ENCODE measurements around the gene B4GALT2. TPM values are rescaled to one million over a fixed set of nuclear protein-coding genes. Genes with fewer than 3 reads are reported as not detected.

B4GALT2 gene
- total RNA-seq, 4 donors from 2014 or later: 22.3 to 30.3 (median 24.7) TPM

GRCh38 chr1:43932786-43933385 is 46.1 kb upstream of the B4GALT2 start:
- H3K36me3 ChIP-seq: no peaks in the 10 kb centered on the region
- H3K4me3 ChIP-seq (replicated peaks in 1 of 3): peak overlapping the region in 1 of 3 donors; percentile 23
- H3K27ac ChIP-seq: no peak overlapping the region
- DNase-seq: no peak
- 26 to 30% methylated on average over 8 of the region's 8 CpGs for WGBS, 2 donors
- intact Hi-C loops (cut with DNase I): loop anchor here (5.0 kb wide), 1 partner anchor 406 kb away; no protein-coding TSS in a partner anchor
- H3K9me3 ChIP-seq: no peaks in the 10 kb centered on the region
- H3K4me1 ChIP-seq: peaks cover 10 to 35% of the 10 kb centered on the region in 2 donors
- H3K27me3 ChIP-seq: no peaks in the 10 kb centered on the region
- TF ChIP-seq POLR2A (IDR thresholded peaks at IDR 0.05) (no peak), CTCF (IDR thresholded peaks at IDR 0.05) (no peak)

GRCh38 chr1:43933386-43934100 is 45.5 kb upstream of the B4GALT2 start, which contains the start of gene ARTN:
ARTN (plus strand) TSS chr1:43933801; CDS start chr1:43935657, 1,856 bp downstream.
- peaks cover 10 to 35% of the 10 kb centered on the region in 2 donors for H3K4me1 ChIP-seq
- no peak within 1 kb of the TSS for H3K27ac ChIP-seq
- H3K4me3 ChIP-seq (replicated peaks in 1 of 3): peak within 1 kb of the TSS in 2 of 3 donors; percentile 23 to 24
- no peaks in the 10 kb centered on the region for H3K36me3 ChIP-seq
- 2 to 3% methylated on average over 20 to 22 of the region's 42 CpGs for WGBS, 2 donors
- intact Hi-C loops (cut with DNase I): loop anchor here (2.0 to 5.0 kb wide), 2 partner anchors 171 to 406 kb away; no protein-coding TSS in a partner anchor
- H3K9me3 ChIP-seq: no peaks in the 10 kb centered on the region
- TF ChIP-seq POLR2A (IDR thresholded peaks at IDR 0.05) (no peak), CTCF (IDR thresholded peaks at IDR 0.05) (peak in 1 of 6 experiments; percentile 1)
- H3K27me3 ChIP-seq: no peaks in the 10 kb centered on the region
- DNase-seq: peak; percentile 43 to 48

- TF ChIP-seq POLR2A (IDR thresholded peaks at IDR 0.05) (no peak), CTCF (IDR thresholded peaks at IDR 0.05) (peak; percentile 72 to 81 (median 76))
- WGBS, 2 donors: 35 to 37% methylated on average over 10 of the region's 13 CpGs
- DNase-seq: peak; percentile 52 to 53
- no peaks in the 10 kb centered on the region for H3K9me3 ChIP-seq
- H3K36me3 ChIP-seq: no peaks in the 10 kb centered on the region
- H3K4me1 ChIP-seq: peaks cover 10 to 35% of the 10 kb centered on the region in 2 donors
- H3K4me3 ChIP-seq (replicated peaks in 1 of 3): peak overlapping the region in 1 of 3 donors; percentile 23
- no peak overlapping the region for H3K27ac ChIP-seq
- no peaks in the 10 kb centered on the region for H3K27me3 ChIP-seq
- intact Hi-C loops (cut with DNase I): loop anchor here (2.0 to 5.0 kb wide), 2 partner anchors 172 to 407 kb away; no protein-coding TSS in a partner anchor
Observed at GRCh38 chr1:43934101-43934985, 44.7 kb upstream of the B4GALT2 start.

DNA sequence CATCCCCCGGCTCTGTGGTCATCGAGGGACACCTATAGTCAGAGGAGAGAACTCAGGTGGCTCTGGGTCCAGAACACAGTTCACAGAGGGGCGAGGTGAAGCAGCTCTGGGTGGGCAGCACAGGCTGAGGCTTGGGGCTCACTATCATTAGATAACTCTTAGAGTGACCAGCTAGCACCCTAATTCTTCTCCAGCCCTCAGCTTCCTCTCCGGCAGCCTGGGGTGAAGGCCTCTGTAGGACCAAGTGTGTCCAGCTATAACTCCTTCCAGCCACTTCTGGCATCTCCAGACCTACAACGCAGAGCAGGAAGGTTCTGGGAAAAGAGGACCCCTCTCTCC is 44.1 kb upstream of the B4GALT2 start:
- no peak for DNase-seq
- H3K4me3 ChIP-seq (replicated peaks in 1 of 3): no peak overlapping the region
- H3K36me3 ChIP-seq: no peaks in the 10 kb centered on the region
- H3K9me3 ChIP-seq: no peaks in the 10 kb centered on the region
- intact Hi-C loops (cut with DNase I): loop anchor here (2.0 to 5.0 kb wide), 2 partner anchors 172 to 408 kb away; no protein-coding TSS in a partner anchor
- H3K27ac ChIP-seq: no peak overlapping the region
- H3K4me1 ChIP-seq: peaks cover 10 to 35% of the 10 kb centered on the region in 2 donors
- no peaks in the 10 kb centered on the region for H3K27me3 ChIP-seq
- TF ChIP-seq CTCF (IDR thresholded peaks at IDR 0.05): no peak
- TF ChIP-seq POLR2A (IDR thresholded peaks at IDR 0.05): no peak
- WGBS, 2 donors: 47 to 70% methylated on average over 3 to 5 of the region's 5 CpGs
